ENCODE measurements around the gene CREBBP. TPM values are rescaled to one million over a fixed set of nuclear protein-coding genes. Genes with fewer than 3 reads are reported as not detected.

The CREBBP gene
- total and polyA plus RNA-seq, 4 donors: 5.4 to 103 (median 61.0) TPM

DNA sequence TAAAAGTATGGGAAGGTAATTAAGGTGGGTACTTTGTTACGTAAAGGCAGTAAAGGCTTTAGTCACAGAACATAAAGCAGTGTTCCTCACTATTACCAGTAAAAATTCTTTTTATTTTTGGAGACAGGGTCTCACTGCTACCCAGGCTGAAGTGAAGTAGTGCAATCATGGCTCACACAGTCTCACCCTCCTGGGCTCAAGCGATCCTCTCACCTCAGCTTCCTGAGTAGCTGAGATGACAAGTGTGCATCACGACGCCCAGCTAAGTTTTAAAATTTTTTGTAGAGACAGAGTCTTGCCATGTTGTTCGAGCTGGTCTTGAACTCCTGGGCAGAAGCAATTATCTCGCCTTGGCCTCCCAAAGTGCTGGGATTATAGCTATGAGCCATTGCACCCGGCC lies 80.5 kb downstream of the CREBBP start:
- ATAC-seq (ENCODE audit: low FRiP score): no peak
- Histone ChIP-seq H3K27me3 (ENCODE audit: control insufficient read depth in 1 of 2, insufficient read depth in 2 of 2, low read length in 1 of 2) (no peaks in the 10 kb centered on the region), H3K9me3 (ENCODE audit: control insufficient read depth, low read length) (no peaks in the 10 kb centered on the region), H3K4me1 (ENCODE audit: control insufficient read depth in 1 of 2, insufficient read depth in 2 of 2, low read length in 2 of 2) (peaks cover 4 to 8% of the 10 kb centered on the region in 2 donors), H3K27ac (ENCODE audit: low read depth in 1 of 2, low read length in 2 of 2) (no peak overlapping the region), H3K36me3 (ENCODE audit: control insufficient read depth in 1 of 2, insufficient read depth in 2 of 2, low read length in 1 of 2) (no peaks in the 10 kb centered on the region), H3K4me3 (ENCODE audit: low read length in 2 of 2) (no peak overlapping the region)
- 63 to 71% methylated on average over 7 of the region's 7 CpGs for WGBS, 2 donors
- no peak for DNase-seq
- intact Hi-C loops (cut with DNase I): no loop called here

DNA sequence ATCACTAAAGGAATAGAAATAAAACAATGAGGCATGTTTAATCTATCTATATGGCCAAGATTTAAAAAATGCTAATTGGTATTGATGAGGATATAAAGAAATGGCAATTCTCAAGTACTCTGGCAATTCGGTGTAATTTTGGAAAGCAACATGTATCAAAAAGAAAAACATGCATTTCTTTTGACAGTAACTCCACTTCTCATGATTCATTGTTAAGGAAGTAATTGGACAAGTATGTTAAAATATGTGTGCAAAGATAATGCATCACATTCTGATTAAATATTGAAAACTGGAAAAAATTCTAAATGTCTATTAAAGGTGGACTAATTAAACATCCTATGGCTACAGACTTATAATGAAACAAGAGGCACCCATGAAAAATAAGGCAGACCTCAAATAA lies 81.2 kb downstream of the CREBBP start:
- ATAC-seq (ENCODE audit: low FRiP score): no peak
- Histone ChIP-seq H3K4me1 (ENCODE audit: control insufficient read depth in 1 of 2, insufficient read depth in 2 of 2, low read length in 2 of 2) (peaks cover 4 to 8% of the 10 kb centered on the region in 2 donors), H3K27me3 (ENCODE audit: control insufficient read depth in 1 of 2, insufficient read depth in 2 of 2, low read length in 1 of 2) (no peaks in the 10 kb centered on the region), H3K27ac (ENCODE audit: low read depth in 1 of 2, low read length in 2 of 2) (no peak overlapping the region), H3K36me3 (ENCODE audit: control insufficient read depth in 1 of 2, insufficient read depth in 2 of 2, low read length in 1 of 2) (no peaks in the 10 kb centered on the region), H3K4me3 (ENCODE audit: low read length in 2 of 2) (no peak overlapping the region), H3K9me3 (ENCODE audit: control insufficient read depth, low read length) (no peaks in the 10 kb centered on the region)
- intact Hi-C loops (cut with DNase I): no loop called here
- WGBS, 2 donors: 0 to 7% methylated on average over 1 of the region's 1 CpG
- no peak for DNase-seq

DNA sequence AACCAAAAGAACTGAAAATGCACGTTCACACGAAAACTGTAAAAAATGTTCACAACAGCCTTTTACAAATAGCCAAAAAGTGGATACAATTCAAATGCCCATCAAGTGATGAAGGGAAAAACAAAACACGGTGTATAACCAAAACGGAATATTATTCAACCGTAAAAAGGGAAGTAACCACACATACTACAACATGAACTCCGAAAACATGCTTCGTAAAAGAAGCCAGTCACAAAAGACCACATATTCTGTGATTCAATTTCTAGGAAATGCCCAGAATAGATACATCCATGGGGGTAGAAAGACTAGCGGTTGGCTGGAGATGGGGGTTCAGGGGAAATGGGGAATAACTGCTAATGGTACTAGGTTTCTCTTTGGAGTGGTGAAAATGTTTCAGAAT lies 81.7 kb downstream of the CREBBP start:
- intact Hi-C loops (cut with DNase I): no loop called here
- 68 to 74% methylated on average over 8 of the region's 8 CpGs for WGBS, 2 donors

DNA sequence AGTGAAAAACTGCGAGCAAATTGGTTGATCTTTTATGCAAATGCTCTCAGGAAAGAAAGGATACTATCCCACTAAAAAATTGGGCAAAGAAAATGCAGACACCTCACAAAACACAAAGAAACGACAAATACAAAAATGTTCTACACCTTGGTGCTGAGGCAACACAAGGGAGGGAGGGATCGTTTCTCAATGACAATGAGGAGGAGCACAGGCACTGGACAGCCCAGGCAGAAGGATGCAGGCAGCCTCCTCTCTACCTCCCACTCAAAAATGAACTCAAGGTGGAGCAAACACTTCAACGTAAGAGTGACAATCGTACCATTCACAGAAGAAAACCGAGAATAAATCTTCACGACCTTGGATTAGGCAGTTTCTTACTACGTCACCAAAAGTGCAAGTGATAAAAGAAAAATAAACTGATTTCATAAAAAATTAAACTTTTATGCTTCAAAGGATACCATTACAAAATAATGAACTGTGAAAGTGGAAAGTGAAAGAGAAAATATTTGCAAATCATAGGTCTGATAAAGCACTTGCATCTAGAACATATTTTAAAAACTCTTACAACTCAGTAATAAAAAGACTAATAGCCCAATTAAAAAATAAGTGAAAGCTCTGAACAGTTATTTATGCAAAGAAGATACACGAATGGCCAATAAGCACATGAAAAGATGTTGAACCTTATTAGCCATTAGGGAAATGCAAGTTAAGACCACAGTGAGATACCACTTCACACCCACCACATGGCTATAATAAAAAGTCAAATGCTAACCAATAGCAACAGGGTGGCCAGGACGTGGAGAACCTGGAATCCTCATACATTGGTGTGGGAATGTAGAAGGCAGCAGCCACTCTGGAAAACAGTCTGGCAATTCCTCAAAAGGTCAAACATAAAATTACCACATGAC lies 82.4 kb downstream of the CREBBP start:
- no peak for DNase-seq
- Histone ChIP-seq H3K4me1 (ENCODE audit: control insufficient read depth in 1 of 2, insufficient read depth in 2 of 2, low read length in 2 of 2) (peaks cover 4 to 8% of the 10 kb centered on the region in 2 donors), H3K27ac (ENCODE audit: low read depth in 1 of 2, low read length in 2 of 2) (peak overlapping the region in 1 of 2 donors; percentile 42), H3K4me3 (ENCODE audit: low read length in 2 of 2) (no peak overlapping the region), H3K36me3 (ENCODE audit: control insufficient read depth in 1 of 2, insufficient read depth in 2 of 2, low read length in 1 of 2) (no peaks in the 10 kb centered on the region), H3K9me3 (ENCODE audit: control insufficient read depth, low read length) (no peaks in the 10 kb centered on the region), H3K27me3 (ENCODE audit: control insufficient read depth in 1 of 2, insufficient read depth in 2 of 2, low read length in 1 of 2) (no peaks in the 10 kb centered on the region)
- intact Hi-C loops (cut with DNase I): no loop called here
- WGBS, 2 donors: 20 to 24% methylated on average over 10 of the region's 10 CpGs
- ATAC-seq (ENCODE audit: low FRiP score): no peak

More for the DNA sequence above, 81.7 kb downstream of the CREBBP start:
- Histone ChIP-seq H3K4me3 (ENCODE audit: low read length in 2 of 2) (no peak overlapping the region), H3K27ac (ENCODE audit: low read depth in 1 of 2, low read length in 2 of 2) (no peak overlapping the region), H3K36me3 (ENCODE audit: control insufficient read depth in 1 of 2, insufficient read depth in 2 of 2, low read length in 1 of 2) (no peaks in the 10 kb centered on the region), H3K4me1 (ENCODE audit: control insufficient read depth in 1 of 2, insufficient read depth in 2 of 2, low read length in 2 of 2) (peaks cover 4 to 8% of the 10 kb centered on the region in 2 donors), H3K9me3 (ENCODE audit: control insufficient read depth, low read length) (no peaks in the 10 kb centered on the region), H3K27me3 (ENCODE audit: control insufficient read depth in 1 of 2, insufficient read depth in 2 of 2, low read length in 1 of 2) (no peaks in the 10 kb centered on the region)
- no peak for DNase-seq
- no peak for ATAC-seq (ENCODE audit: low FRiP score)

DNA sequence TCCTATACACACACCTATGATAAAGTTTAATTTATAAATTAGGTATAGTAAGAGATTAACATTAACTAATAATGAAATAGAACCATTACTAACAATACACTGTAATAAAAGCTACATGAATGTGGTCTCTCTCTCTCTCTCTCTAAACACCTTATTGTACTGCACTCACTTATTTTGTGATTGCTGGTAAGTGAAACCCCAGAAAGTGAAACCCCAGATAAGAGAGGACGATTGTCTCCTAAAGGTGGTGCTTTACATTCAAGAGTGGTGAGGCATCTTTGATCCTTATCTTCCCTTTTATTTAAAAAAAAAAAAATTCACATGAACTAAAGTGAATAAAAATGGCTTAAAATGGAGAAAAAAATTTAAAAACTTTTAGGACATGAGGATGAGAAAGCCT lies 83.0 kb downstream of the CREBBP start:
- intact Hi-C loops (cut with DNase I): no loop called here
- WGBS, 2 donors: 16 to 17% methylated on average over 1 of the region's 1 CpG
- no peak for DNase-seq

DNA sequence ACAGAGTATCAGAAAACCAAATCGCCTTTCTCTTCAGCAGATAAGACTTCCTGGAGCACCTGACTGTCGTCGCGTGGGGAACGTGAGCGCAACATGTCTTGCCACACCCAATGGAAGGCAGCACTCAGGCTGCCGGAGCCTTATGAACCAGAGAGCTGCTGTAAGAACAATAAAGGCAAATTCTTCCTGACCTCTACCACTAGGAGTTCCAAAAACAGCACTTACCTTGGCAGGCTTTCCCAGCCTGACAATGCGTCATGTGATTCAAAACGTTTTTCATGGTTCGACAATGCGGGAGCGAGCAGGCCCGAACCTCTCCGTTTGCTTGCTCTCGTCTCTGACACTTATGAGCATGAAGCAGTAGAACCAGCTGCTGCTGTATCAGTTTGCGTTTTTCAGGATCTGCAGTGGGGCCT lies 87.3 kb downstream of the CREBBP start:
- peaks cover 2 to 5% of the 10 kb centered on the region in 2 donors for H3K4me1 ChIP-seq (ENCODE audit: control insufficient read depth in 1 of 2, insufficient read depth in 2 of 2, low read length in 2 of 2)
- H3K27me3 ChIP-seq (ENCODE audit: control insufficient read depth in 1 of 2, insufficient read depth in 2 of 2, low read length in 1 of 2): no peaks in the 10 kb centered on the region
- no peak overlapping the region for H3K4me3 ChIP-seq (ENCODE audit: low read length in 2 of 2)
- ATAC-seq (ENCODE audit: low FRiP score) (peak; percentile 79), DNase-seq (peak in 1 of 2 donors; percentile 56)
- WGBS, 2 donors: 2 to 5% methylated on average over 16 of the region's 16 CpGs
- H3K9me3 ChIP-seq (ENCODE audit: control insufficient read depth, low read length): no peaks in the 10 kb centered on the region
- intact Hi-C loops (cut with DNase I): loop anchor here (5.0 kb wide), 2 partner anchors 79 to 84 kb away; no protein-coding TSS in a partner anchor
- H3K36me3 ChIP-seq (ENCODE audit: control insufficient read depth in 1 of 2, insufficient read depth in 2 of 2, low read length in 1 of 2): peaks cover 0 to 2% of the 10 kb centered on the region in 2 donors
- H3K27ac ChIP-seq (ENCODE audit: low read depth in 1 of 2, low read length in 2 of 2): peak overlapping the region in 1 of 2 donors; percentile 55

More for the DNA sequence above, 83.0 kb downstream of the CREBBP start:
- peaks cover 8% of the 10 kb centered on the region in 2 donors for H3K4me1 ChIP-seq (ENCODE audit: control insufficient read depth in 1 of 2, insufficient read depth in 2 of 2, low read length in 2 of 2)
- ATAC-seq (ENCODE audit: low FRiP score): no peak
- H3K27ac ChIP-seq (ENCODE audit: low read depth in 1 of 2, low read length in 2 of 2): no peak overlapping the region
- no peaks in the 10 kb centered on the region for H3K9me3 ChIP-seq (ENCODE audit: control insufficient read depth, low read length)
- no peak overlapping the region for H3K4me3 ChIP-seq (ENCODE audit: low read length in 2 of 2)
- no peaks in the 10 kb centered on the region for H3K36me3 ChIP-seq (ENCODE audit: control insufficient read depth in 1 of 2, insufficient read depth in 2 of 2, low read length in 1 of 2)
- no peaks in the 10 kb centered on the region for H3K27me3 ChIP-seq (ENCODE audit: control insufficient read depth in 1 of 2, insufficient read depth in 2 of 2, low read length in 1 of 2)

DNA sequence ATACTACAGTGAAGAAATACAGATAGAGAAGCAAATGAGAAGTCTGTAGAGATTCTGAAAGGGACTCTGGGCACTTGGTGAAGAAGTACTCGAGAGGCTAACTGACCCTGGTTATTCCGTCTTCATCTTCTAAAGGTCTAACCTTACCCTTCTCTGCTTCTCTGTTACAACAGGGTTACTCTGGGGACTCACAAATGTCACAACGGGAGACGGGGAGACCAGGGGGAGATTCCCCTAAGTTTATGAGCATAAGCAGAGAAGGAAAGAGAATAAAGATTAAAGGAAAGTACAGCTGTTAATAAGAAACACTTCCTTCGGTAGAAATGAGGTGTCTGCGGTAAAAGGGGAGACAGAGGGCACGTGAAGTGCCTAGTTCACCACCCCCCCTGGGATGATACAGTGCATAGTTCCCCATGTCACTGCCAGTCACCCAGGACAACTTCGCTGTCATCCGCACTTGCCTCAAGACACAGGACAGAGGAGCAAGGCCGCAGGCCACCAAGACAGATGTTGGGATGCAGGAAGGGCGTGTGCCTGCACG lies 88.0 kb downstream of the CREBBP start:
- ATAC-seq (ENCODE audit: low FRiP score): no peak
- intact Hi-C loops (cut with DNase I): loop anchor here (5.0 kb wide), 2 partner anchors 80 to 85 kb away; no protein-coding TSS in a partner anchor
- Histone ChIP-seq H3K4me3 (ENCODE audit: low read length in 2 of 2) (no peak overlapping the region), H3K27ac (ENCODE audit: low read depth in 1 of 2, low read length in 2 of 2) (peak overlapping the region in 1 of 2 donors; percentile 55), H3K4me1 (ENCODE audit: control insufficient read depth in 1 of 2, insufficient read depth in 2 of 2, low read length in 2 of 2) (peaks cover 2 to 5% of the 10 kb centered on the region in 2 donors), H3K9me3 (ENCODE audit: control insufficient read depth, low read length) (no peaks in the 10 kb centered on the region), H3K27me3 (ENCODE audit: control insufficient read depth in 1 of 2, insufficient read depth in 2 of 2, low read length in 1 of 2) (no peaks in the 10 kb centered on the region), H3K36me3 (ENCODE audit: control insufficient read depth in 1 of 2, insufficient read depth in 2 of 2, low read length in 1 of 2) (peaks cover 0 to 2% of the 10 kb centered on the region in 2 donors)
- WGBS, 2 donors: 76 to 79% methylated on average over 12 of the region's 12 CpGs
- no peak for DNase-seq

DNA sequence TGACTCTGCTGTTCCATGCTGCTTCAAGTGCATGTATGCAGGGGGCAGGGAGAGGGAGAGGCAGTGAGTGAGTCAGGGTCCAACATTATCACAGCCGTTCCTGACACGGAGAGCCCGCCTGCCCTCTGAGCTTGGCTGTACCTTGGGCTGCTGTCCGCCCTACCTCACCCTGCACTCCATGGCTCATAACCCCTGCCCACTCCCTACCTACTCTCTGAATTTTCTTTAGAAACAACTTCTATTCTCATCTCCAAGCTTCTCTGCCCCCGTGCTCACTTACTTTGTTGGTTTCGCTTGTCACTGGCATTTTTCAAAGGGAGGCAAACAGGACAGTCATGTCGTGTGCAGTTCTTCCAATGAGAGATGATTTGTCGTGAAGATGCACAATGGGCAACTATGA lies 88.8 kb downstream of the CREBBP start:
- intact Hi-C loops (cut with DNase I): loop anchor here (5.0 kb wide), 2 partner anchors 81 to 86 kb away; no protein-coding TSS in a partner anchor
- Histone ChIP-seq H3K9me3 (ENCODE audit: control insufficient read depth, low read length) (no peaks in the 10 kb centered on the region), H3K27ac (ENCODE audit: low read depth in 1 of 2, low read length in 2 of 2) (no peak overlapping the region), H3K36me3 (ENCODE audit: control insufficient read depth in 1 of 2, insufficient read depth in 2 of 2, low read length in 1 of 2) (peaks cover 0 to 2% of the 10 kb centered on the region in 2 donors), H3K27me3 (ENCODE audit: control insufficient read depth in 1 of 2, insufficient read depth in 2 of 2, low read length in 1 of 2) (no peaks in the 10 kb centered on the region), H3K4me1 (ENCODE audit: control insufficient read depth in 1 of 2, insufficient read depth in 2 of 2, low read length in 2 of 2) (peaks cover 2 to 5% of the 10 kb centered on the region in 2 donors), H3K4me3 (ENCODE audit: low read length in 2 of 2) (no peak overlapping the region)
- 89 to 90% methylated on average over 8 of the region's 8 CpGs for whole genome bisulfite sequencing, 2 donors
- DNase-seq (no peak), ATAC-seq (ENCODE audit: low FRiP score) (no peak)
